HEK293 (cell line): ENCODE data around the gene CORO2B.
A peak's percentile ranks its signal among the peaks of the same experiment; 100 is the strongest.

ENCODE experiments used
- CTCF ChIA-PET: fragments of 350-600 bp; formaldehyde crosslinking; extraction: SDS; loops from one replicate; lab custom pipeline; 2021; ENCODE audit warnings: antibody characterized with exemption; lab: Yijun Ruan, JAX
- POLR2A ChIA-PET: fragments of 300-600 bp; formaldehyde crosslinking; extraction: SDS; loops from one replicate; lab custom pipeline; 2020; ENCODE audit warnings: antibody characterized with exemption, inconsistent platforms; lab: Yijun Ruan, JAX
- H3K27ac ChIP-seq: fragments of 200-500 bp; sonication (Bioruptor generic); 2 replicates; pipeline ENCODE4 v1.5.1; 2014; ENCODE audit warnings: low read depth, low read length, control low read depth, inconsistent platforms; ENCODE audit errors: extremely low read depth
- H3K36me3 ChIP-seq, 2 experiments: fragments of 200-500 bp in 1 of 2; sonication (Bioruptor generic) in 1 of 2; 1 replicate in 1 of 2; 2 replicates in 1 of 2; pipeline ENCODE4 v1.5.1; 2014 to 2017; ENCODE audit warnings: inconsistent platforms in 2 of 2, low read length in 2 of 2; ENCODE audit not compliant: control insufficient read depth in 2 of 2, insufficient read depth in 1 of 2
- H3K4me1 ChIP-seq: fragments of 200-500 bp; sonication (Bioruptor generic); 2 replicates; pipeline ENCODE4 v1.5.1; 2014; ENCODE audit warnings: mild to moderate bottlenecking, low read length, inconsistent platforms; ENCODE audit not compliant: control insufficient read depth, insufficient read depth
- H3K4me3 ChIP-seq: 2 replicates; pipeline ENCODE4 v1.5.1; 2011; ENCODE audit warnings: low read depth, mild to moderate bottlenecking, control low read depth, low read length, moderate library complexity
- H3K9me3 ChIP-seq: fragments of 200-500 bp; sonication (Bioruptor generic); 2 replicates; pipeline ENCODE4 v1.5.1; 2014; ENCODE audit warnings: low read depth, low read length, inconsistent platforms; ENCODE audit not compliant: control insufficient read depth, insufficient read depth
- HOXD13 ChIP-seq: sonication (generic); formaldehyde crosslinking; IDR thresholded peaks from 2 replicates; pipeline ENCODE4 v1.8.0; 2022; ENCODE audit warnings: missing genetic modification reagents, borderline replicate concordance
- PRDM10 ChIP-seq: fragments of 450-650 bp; formaldehyde crosslinking; IDR thresholded peaks from 2 replicates; pipeline ENCODE4 v1.5.1; 2016; ENCODE audit warnings: missing biosample characterization, missing genetic modification characterization
- SCRT1 ChIP-seq: fragments of 450-650 bp; formaldehyde crosslinking; IDR thresholded peaks from 2 replicates; pipeline ENCODE4 v1.5.1; 2016; ENCODE audit warnings: missing biosample characterization, missing genetic modification characterization, borderline replicate concordance
- ZBTB17 ChIP-seq: fragments of 450-650 bp; formaldehyde crosslinking; IDR thresholded peaks from 2 replicates; pipeline ENCODE4 v1.5.1; 2016; ENCODE audit warnings: missing biosample characterization, missing genetic modification characterization
- ZFP41 ChIP-seq: fragments of 450-650 bp; formaldehyde crosslinking; IDR thresholded peaks from 2 replicates; pipeline ENCODE4 v1.5.1; 2016; ENCODE audit warnings: missing biosample characterization, missing genetic modification characterization, borderline replicate concordance
- ZNF121 ChIP-seq: fragments of 450-650 bp; formaldehyde crosslinking; IDR thresholded peaks from 2 replicates; pipeline ENCODE4 v1.5.1; 2016; ENCODE audit warnings: missing biosample characterization, missing genetic modification characterization
- ZNF292 ChIP-seq: fragments of 450-650 bp; formaldehyde crosslinking; IDR thresholded peaks from 2 replicates; pipeline ENCODE4 v1.5.1; 2016; ENCODE audit warnings: low read depth, missing biosample characterization, missing genetic modification characterization, borderline replicate concordance
- ZNF518A ChIP-seq: fragments of 450-650 bp; formaldehyde crosslinking; conservative IDR thresholded peaks from 2 replicates; pipeline ENCODE4 v1.5.1; 2016; ENCODE audit warnings: low read depth, missing biosample characterization, missing genetic modification characterization
- ZNF701 ChIP-seq: fragments of 450-650 bp; formaldehyde crosslinking; IDR thresholded peaks from 2 replicates; pipeline ENCODE4 v1.5.1; 2016; ENCODE audit warnings: missing biosample characterization, missing genetic modification characterization

Gene CORO2B

GRCh38 chr15:68561901-68562300 is 16.9 kb upstream of the CORO2B start:
- CTCF ChIA-PET, result interaction anchor here (1.4 to 7.8 kb wide), 5 partner anchors 8 to 315 kb away, joined by 5 to 226 read pairs (median 13); no protein-coding TSS in a partner anchor
- H3K4me3 ChIP-seq, result no peak overlapping the region

GRCh38 chr15:68564173-68564572 is 14.6 kb upstream of the CORO2B start:
- no peaks in the 10 kb centered on the region for H3K36me3 ChIP-seq

More at GRCh38 chr15:68561901-68562300, 16.9 kb upstream of the CORO2B start:
- H3K27ac ChIP-seq, result no peak overlapping the region
- POLR2A ChIA-PET, result no interaction called here
- no peaks in the 10 kb centered on the region for H3K36me3 ChIP-seq
- no peaks in the 10 kb centered on the region for H3K9me3 ChIP-seq
- no peaks in the 10 kb centered on the region for H3K4me1 ChIP-seq
- 0 out of 2 replicates have a peak, but pooled peaks have one; percentile 25 for TF ChIP-seq ZFP41 (tag by site-specific recombination)
- no peak for TF ChIP-seq ZNF701
- no peak for TF ChIP-seq HOXD13 (CRISPR knock-in tag)
- TF ChIP-seq, all 188 proteins: peak for 1

DNA sequence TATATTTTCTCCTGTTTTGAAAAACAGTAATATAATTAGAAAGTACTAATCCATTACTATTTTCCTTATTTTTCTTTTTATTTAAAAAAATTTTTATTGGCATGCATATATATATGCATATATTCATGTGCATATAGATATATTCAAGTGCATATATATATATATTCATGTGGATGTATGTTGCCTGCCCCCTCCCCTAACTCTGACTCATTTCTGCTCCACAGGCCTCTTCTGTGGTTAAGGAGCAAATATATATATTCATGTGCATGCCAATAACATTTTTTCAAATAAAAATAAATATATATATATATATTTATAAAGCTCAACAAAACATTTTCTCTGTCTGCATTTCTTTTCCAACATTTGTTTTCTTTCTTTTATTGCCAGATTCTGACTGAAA is 13.6 kb upstream of the CORO2B start:
- TF ChIP-seq ZNF292 (tag by site-specific recombination) (no peak), SCRT1 (no peak), PRDM10 (tag by site-specific recombination) (no peak), ZBTB17 (tag by site-specific recombination) (no peak)
- CTCF ChIA-PET, result interaction anchor here (0.7 to 7.8 kb wide), 4 partner anchors 15 to 108 kb away, joined by 4 to 226 read pairs (median 14); no protein-coding TSS in a partner anchor
- H3K4me3 ChIP-seq, result no peak overlapping the region
- no peak overlapping the region for H3K27ac ChIP-seq
- H3K36me3 ChIP-seq, result no peaks in the 10 kb centered on the region
- no peaks in the 10 kb centered on the region for H3K4me1 ChIP-seq
- POLR2A ChIA-PET, result no interaction called here
- H3K9me3 ChIP-seq, result no peaks in the 10 kb centered on the region

More at GRCh38 chr15:68564173-68564572, 14.6 kb upstream of the CORO2B start:
- H3K4me1 ChIP-seq, result no peaks in the 10 kb centered on the region
- ChIA-PET POLR2A (no interaction called here), CTCF (interaction anchor here (0.5 to 7.8 kb wide), 5 partner anchors 9 to 361 kb away, joined by 3 to 226 read pairs (median 5); no protein-coding TSS in a partner anchor)
- TF ChIP-seq ZNF518A (tag by site-specific recombination) (no peak), ZNF121 (tag by site-specific recombination) (peak; percentile 90; the same call in 1 of the 2 replicates)
- H3K4me3 ChIP-seq, result no peak overlapping the region
- no peak overlapping the region for H3K27ac ChIP-seq
- H3K9me3 ChIP-seq, result no peaks in the 10 kb centered on the region
